ENCODE measurements around the gene TMEM11. TPM values are rescaled to one million over a fixed set of nuclear protein-coding genes. Genes with fewer than 3 reads are reported as not detected.

TMEM11 gene
- total and polyA plus RNA-seq, 2 of the 4 experiments (the other 2 are of a cell fraction): 19.9 to 44.7 TPM

- Histone ChIP-seq H2BK15ac (ENCODE audit: low read depth, low read length) (no peak overlapping the region), H2AK5ac (ENCODE audit: low read depth, low read length) (no peak overlapping the region), H2AK9ac (replicated peaks; ENCODE audit: low read depth, low read length, poor library complexity) (no peak overlapping the region), H3K36me3 (ENCODE audit: control insufficient read depth, insufficient read depth, low read length) (peaks cover 3% of the 10 kb centered on the region; the same call in 1 of the 2 replicates), H2BK120ac (ENCODE audit: low read depth, low read length) (no peak overlapping the region), H2BK5ac (ENCODE audit: low read depth, low read length, poor library complexity, severe bottlenecking) (no peak overlapping the region), H3K56ac (ENCODE audit: extremely low read depth, insufficient read depth, low read length) (no peak overlapping the region), H3K27me3 (ENCODE audit: control insufficient read depth, insufficient read depth, low read length) (no peaks in the 10 kb centered on the region), H4K91ac (ENCODE audit: insufficient read depth, low read depth, low read length) (no peak overlapping the region), H3K14ac (replicated peaks; ENCODE audit: low read depth, low read length) (no peak overlapping the region), H2AFZ (replicated peaks; ENCODE audit: low read length, poor library complexity) (no peak overlapping the region), H3K9ac (ENCODE audit: low read depth, low read length) (no peak overlapping the region), H3K4ac (ENCODE audit: low read depth, low read length) (no peak overlapping the region), H2BK20ac (ENCODE audit: low read depth, low read length) (no peak overlapping the region), H3K27ac (ENCODE audit: insufficient read depth, low read length) (no peak overlapping the region), H3K23ac (ENCODE audit: low read depth, low read length) (no peak overlapping the region), H4K20me1 (ENCODE audit: insufficient read depth, low read length) (no peaks in the 10 kb centered on the region), H3K9me1 (ENCODE audit: insufficient read depth, low read length) (peaks cover 12% of the 10 kb centered on the region; the same call in 1 of the 2 replicates), H3K4me1 (ENCODE audit: control insufficient read depth, insufficient read depth, low read length) (peaks cover 13% of the 10 kb centered on the region), H3K18ac (ENCODE audit: low read depth, low read length) (no peak overlapping the region), H3K4me2 (ENCODE audit: low read depth, low read length) (no peak overlapping the region), H3K9me3 (ENCODE audit: control insufficient read depth, insufficient read depth, low read length) (no peaks in the 10 kb centered on the region), H3K79me1 (ENCODE audit: low read depth in 1 of 2, low read length in 2 of 2) (peaks cover 18 to 20% of the 10 kb centered on the region in 2 experiments), H4K8ac (ENCODE audit: low read depth in 2 of 2, low read length in 2 of 2) (no peak overlapping the region), H4K5ac (ENCODE audit: low read depth, low read length) (no peak overlapping the region), H3K4me3 (ENCODE audit: insufficient read depth, low read depth, low read length) (no peak overlapping the region)
- 99% methylated on average over 9 of the region's 12 CpGs; no CpG with 5 or more reads in 1 of the 2 experiments for WGBS, 2 experiments (ENCODE audit: extremely low coverage in 2 of 2, insufficient read length in 1 of 2)
- no peak for TF ChIP-seq RCOR1 (IDR thresholded peaks at IDR 0.05; ENCODE audit: insufficient replicate concordance, low read length)
- TF ChIP-seq POLR2A (IDR thresholded peaks at IDR 0.05; ENCODE audit: low read depth, low read length): no peak
- TF ChIP-seq RFX5 (IDR thresholded peaks at IDR 0.05; ENCODE audit: low read depth, low read length): no peak
- no peak for TF ChIP-seq FOS (IDR thresholded peaks at IDR 0.05; ENCODE audit: low read depth, low read length)
- no peak for TF ChIP-seq SMC3 (IDR thresholded peaks at IDR 0.05; ENCODE audit: low read depth, low read length)
- no peak for TF ChIP-seq BHLHE40 (IDR thresholded peaks at IDR 0.05; ENCODE audit: low read depth, low read length)
- no peak for TF ChIP-seq ELK1 (IDR thresholded peaks at IDR 0.05; ENCODE audit: borderline replicate concordance, low read depth, low read length)
- TF ChIP-seq MAZ (IDR thresholded peaks at IDR 0.05; ENCODE audit: borderline replicate concordance, low read depth, low read length): no peak
- TF ChIP-seq NFE2L2 (IDR thresholded peaks at IDR 0.05; ENCODE audit: low read depth, low read length): no peak
- ChIA-PET POLR2A (ENCODE audit: unreplicated experiment) (no interaction called here), CTCF (no interaction called here)
- ATAC-seq (ENCODE audit: low read depth) (no peak), DNase-seq (no peak)
- intact Hi-C loops (cut with micrococcal nuclease): loop anchor here (5.0 kb wide), 1 partner anchor 44 kb away; the partner anchor contains the start of gene TMEM11
- in situ Hi-C loops (cut with MboI; ENCODE audit: low sequenced_read_pairs): no loop called here
- no TSS peak for BruUV-seq (replicated peaks)
- dilution Hi-C loops (cut with HindIII; ENCODE audit: low sequenced_read_pairs, unreplicated experiment): no loop called here
Measured at GRCh38 chr17:21168555-21168865, 45.5 kb downstream of the TMEM11 start.

Measured in IMR-90 (cell line).